HG03520 (cell line): Measurements from ENCODE around the gene GNAI3.

Source experiments
- ATAC-seq: cut with Tn5 transposase; IDR thresholded peaks from one replicate; pipeline ENCODE4 v1.9.1; 2021; ENCODE audit warnings: mild to moderate bottlenecking, moderate library complexity; ENCODE audit not compliant: unreplicated experiment

Gene GNAI3

DNA sequence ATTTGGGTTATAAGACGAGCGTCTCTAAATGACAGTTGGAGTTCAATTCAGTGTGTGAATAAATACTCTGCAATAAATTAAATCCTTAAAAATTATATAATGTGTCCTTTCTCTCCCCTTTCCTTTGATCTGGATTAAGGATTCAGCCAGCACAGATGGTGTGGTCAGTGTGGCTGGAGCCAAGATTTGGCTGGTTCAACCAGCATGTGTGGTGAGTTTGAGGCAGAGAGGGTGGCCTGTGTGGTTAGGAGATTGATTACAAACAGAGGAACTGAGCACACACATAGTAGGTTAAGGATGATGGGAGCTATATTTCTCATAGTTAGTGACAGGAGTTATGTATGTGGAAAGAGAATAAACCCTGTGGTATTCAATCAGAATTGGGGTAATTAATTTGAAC, 24.7 kb upstream of the GNAI3 start:
- ATAC-seq = no peak

DNA sequence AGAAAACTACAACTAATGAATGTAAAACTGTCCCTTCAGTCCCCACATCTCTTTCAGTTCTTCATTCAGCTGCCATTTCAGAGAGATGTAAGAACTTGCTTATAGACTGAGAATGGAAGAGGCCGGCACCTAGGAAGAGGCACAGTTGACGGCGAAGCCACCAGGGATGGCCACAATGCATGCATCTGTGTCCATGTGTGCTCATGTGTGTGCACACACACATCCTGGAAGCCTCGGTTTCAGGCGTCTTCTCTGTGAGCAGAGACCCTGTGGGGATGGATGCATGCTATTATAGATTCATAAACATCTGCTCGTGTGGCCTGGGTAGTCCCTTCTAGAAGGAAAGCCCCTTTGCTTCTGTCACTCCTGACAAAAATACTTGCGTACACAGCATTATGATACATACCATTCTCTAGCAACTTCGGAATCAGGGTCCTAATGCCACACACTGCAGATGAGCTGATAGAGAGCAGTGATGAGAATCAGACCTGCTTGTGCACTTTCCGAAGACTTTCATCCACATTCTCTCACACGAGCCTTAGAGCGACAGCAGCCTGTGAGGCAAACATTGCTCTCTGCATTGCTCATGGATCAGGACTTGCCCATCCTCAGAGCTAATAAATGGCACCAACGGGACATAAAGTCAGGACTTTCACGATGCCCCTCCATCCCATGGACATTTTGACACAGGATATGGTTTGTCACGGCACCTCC, 21.2 kb upstream of the GNAI3 start:
- ATAC-seq = peak; percentile 47

DNA sequence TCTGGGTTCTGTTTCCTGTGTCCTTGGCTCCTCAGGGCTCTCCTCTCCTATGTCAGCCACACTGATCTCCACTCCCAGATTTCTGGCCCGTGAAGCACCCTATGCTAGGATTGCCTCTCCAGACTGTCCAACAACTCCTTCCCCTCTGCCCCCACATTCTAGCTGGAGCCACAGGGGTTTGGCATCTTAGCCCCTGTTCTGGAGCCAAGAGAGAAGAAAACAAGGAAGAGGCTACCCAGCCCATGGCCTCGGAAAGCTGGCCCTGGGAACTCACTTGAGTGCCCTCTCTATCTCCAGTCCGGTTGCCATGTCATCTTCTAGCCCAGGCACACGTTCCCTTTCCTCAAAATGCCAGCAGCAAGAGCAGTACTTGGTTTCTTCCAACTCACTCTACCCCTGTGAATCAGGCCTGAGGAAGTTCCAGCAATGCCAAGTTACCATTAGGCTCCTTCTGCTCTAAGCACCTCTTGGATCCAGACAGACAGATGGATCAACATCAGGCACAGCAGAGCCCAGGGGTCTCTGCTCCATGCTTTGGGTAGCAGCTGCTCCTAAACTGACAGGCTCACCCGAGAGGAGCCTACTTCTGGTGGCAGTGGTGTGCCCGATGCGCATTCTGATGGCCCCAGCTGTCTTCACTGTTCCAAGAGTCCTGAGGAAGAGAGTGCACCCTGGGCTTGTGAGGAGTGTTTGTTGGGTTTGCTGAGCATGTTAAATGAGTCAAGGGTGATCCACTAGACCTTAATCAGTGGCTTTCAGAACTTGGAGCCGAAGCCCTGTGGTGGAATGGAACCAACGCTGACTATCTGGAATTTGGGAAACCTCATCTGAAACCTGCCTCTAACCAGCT, 20.3 kb upstream of the GNAI3 start:
- no peak for ATAC-seq

DNA sequence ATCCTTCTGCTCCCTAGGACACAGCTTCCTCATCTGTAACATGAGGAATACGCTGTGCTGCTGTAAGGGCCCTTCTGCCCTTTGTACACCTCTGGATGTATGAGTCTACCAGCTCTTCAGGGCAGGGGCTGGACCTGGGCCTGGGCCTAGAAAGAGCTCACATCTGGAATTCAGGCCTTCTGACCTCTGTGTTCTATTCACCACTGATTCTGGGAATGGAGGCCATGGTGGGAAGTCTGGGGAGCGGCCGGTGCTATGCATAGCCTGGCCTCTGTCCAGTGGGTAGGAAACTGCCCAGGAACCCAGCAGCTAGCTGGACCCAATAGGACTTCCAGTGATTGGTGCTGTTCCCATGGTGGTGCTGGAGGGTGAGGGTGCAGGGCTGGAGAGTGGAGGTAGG, 19.7 kb upstream of the GNAI3 start:
- no peak for ATAC-seq

DNA sequence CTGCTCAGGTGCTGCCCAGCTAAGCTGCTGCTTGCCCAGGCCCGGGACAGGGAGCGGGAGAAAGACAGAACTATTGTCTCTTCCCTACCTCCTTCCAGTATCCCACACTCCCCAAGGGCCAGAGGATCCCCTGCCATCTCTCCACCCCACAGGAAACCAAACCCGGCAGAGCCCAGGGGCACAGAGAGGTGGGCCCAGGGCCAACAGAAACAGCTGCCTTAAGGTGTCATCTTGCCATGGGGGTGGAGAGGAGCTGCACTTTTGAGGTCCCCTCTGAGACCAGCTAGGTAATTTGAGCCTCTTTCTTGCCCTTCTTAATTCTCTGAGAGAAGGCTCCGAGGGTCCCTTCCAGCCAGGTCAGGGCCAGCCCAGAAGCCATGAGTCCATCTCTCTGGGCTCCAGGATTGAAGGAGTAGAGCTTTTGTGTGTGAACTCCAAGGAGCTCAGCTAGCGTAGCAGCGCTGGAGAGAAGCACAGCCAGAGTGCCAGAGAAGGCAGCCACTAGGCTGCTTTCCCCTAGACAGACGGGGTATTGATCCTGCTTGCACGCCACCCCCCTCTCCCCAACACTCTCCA, 18.4 kb upstream of the GNAI3 start:
- no peak for ATAC-seq

DNA sequence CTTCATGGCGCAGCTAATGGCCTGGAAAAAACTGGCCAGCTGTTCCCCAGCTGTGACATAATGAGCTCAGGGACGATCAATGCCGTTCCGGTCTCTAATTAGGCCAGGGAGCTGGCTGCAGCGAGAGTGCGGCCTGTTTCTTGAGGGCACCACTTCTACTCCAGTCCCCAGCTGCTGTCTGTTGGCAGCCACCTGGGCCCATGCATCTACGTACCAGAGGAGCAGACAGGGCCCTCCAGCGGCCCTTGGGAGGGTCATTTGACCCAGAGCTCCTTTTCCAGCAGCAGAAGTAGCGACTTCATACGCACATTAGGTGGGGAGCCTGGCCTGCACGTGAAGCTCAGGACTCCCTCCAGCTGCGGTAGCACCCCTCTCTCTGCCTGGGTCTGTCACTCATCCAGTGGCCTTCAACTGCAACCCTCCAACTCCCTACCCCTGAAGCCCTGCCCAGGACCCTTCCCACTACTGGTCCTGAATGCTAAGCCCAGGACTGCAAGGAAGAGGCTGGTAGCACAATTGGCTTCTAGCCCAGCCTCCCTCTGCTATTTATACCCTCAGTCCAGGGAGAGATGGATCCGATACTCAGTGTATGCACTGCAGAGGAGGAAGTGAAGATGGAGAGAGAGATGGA, 17.8 kb upstream of the GNAI3 start:
- ATAC-seq = no peak

DNA sequence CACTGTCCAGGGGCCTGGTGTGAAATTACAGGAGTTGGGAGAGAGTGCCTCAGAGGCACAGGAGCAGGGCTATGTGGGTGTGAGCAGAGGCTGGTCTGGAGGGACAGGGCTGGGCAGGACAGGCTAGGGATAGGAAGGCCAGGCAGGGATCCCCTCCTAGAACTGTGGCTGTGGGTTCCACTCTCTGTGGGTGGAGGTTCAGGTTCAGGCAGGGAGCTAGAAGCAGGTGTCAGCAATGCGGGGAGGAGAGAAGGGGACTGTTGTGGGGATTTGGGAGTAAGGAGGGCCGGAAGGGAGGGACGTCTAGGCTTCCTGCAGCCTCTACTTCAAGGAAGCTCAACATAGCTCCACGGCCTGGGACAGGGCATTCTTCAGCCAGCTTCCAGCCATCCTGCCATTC, 17.0 kb upstream of the GNAI3 start:
- no peak for ATAC-seq

DNA sequence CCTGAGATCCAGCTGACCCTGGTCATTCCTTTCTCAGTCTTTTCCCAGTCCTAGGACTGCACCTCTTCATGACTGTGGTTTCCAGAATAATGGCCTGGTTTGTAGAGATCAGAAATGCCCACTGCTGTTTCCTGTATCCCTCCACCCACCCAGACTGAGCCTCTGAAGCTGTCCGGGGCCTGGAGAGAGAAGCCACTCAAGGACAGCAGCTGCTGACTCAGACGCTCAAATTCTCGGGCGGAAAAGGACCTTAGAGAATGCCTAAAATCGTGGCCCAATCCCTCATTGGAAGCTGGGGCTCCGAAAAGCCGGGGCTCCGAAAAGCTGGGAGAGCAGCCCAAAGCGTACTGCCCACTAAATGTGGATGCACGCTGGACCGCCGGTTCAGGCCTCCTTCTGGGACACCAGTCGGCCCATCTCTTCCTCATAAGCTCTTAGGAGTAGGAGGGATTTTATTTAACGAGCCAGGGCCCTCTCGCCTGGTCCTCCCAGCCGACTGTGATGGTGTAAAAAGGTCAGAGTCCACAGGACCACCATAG, 16.5 kb upstream of the GNAI3 start:
- no peak for ATAC-seq

DNA sequence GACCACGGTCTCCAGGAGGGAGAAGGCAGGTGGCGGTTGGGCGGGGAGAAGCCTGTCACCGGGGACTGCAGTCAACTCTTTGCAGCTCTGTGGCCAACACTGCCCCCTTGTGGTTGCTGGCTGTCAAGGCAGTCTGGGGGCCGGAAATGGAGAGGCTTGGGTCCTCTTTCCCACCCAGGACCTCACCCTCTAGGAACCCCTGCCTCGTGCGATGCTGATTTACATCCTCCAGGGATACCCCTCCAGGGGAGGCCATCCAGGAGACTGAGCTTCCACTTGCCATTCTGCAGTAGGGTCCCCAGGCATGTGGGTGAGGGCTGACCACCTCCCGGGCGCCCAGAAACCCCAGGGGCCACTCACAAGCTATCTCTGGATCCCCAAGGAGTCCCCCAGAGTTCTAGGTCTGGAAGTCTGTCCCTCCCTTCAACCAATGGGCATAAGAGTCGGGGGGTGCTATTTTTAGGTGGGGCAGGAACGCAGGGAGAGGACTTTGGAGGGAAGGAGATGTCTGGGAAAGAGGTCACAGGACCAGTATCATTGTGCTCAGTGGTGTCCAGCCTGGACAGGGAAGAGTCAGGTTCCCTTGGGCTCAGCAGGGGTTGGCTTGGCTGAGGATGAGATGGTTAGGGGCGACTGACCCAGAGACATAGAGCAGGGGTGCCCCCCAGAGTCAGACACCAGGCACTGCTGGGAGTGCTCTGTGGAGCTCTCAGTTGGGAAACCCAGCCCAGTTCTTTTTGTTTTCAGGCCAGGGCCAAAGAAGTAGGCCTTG, 15.9 kb upstream of the GNAI3 start:
- no peak for ATAC-seq

DNA sequence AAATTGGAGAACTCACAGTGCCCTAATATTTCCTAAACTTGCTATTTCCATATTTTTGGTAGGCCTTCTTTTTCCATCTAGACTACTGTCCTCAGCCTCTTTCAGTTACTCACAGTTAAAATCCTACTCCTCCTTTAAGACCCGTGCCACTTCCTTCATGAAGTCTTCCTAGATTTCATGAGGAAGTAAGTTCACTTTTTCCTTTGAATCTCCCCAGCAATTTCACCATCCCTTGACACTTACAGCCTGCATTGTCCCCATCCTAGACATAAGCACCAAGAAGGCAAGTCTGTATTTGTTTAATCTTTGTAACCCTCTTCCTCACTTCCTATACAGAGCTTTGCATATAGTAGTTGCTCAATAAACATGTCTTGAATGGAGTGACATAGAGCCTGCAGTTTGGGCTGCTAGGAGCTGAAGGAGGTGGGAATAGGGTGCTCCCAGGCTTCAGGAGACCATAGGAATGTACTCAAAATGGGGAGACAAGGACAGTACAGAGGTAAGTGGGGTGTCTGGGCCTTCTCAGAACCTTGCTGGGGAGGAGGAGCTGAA, 14.0 kb upstream of the GNAI3 start:
- no peak for ATAC-seq

DNA sequence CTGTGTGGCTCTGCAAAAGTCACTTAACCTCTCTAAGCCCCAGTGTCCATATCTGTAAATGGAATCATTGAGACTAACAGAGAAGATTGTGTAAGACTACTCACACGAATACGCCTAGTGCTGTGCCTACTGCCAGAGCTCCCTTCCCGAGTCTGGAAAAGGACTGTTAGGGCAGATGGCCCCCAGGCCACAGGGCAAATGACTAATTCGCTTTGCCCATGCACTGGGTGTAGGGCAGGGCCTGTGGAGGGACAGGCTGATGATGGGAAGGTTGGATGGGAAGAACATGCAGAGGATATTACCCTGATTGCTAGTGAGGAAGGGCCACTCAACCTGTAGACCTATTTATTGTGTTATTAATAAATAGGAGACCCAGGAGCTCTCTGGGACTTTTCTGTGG, 12.9 kb upstream of the GNAI3 start:
- no peak for ATAC-seq

DNA sequence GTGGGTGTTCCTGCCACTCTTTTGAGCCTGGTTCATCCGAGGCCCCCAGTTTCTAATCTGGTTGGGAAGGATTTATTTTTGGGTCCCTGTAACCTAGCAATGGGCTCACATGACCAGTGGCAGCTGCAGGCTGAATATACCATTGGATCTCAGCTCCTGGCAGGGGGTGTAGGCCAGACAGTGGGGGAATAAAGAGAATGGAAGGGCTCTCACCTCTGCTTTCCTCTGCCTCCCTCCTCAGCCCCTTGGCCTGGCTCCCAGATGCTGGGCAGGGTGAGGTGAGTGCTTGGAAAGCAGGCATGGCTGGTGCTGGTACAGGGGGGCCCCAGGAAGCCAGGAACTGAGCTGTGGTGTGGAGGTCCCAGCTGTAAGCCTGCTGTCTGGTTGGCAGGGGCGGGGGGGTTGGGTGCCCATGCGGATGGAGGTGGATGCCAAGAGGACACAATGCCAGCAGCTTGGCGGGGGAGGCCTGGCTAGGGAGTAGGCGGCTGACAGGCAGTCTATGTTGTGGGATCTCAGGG, 12.4 kb upstream of the GNAI3 start:
- no peak for ATAC-seq

DNA sequence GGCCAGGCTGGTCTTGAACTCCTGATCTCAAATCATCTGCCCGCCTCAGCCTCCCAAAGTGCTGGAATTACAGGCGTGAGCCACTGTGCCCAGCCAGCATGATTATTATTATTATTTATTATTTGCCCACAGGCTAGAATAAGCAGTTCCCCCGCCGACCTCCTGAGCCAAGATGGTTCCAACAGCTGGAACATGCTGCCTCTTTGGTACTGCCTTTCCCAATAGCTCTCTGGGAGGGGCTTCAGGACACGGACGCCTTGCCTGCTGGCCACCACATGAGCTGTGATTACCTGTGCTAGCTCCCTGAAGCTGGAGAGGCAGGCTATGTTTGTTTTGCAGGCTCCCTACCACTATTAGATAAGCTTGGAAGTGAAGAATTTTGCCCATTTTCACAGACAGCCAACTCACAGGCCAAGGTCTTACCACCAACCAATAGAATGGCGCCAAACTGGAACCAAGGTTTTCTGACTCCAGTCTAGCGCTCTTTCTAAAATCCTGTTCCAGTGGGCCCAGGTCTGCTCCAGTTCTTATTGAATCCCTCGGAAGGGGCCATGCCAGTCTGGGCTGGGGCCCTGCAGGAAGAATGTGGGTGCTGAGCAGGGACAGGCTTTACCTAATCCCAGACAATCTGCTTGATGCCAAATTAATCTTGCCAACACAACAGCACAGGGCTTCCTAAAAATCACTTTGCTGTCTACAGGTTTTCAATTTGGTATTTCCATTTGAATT, 10.8 kb upstream of the GNAI3 start:
- ATAC-seq = no peak

DNA sequence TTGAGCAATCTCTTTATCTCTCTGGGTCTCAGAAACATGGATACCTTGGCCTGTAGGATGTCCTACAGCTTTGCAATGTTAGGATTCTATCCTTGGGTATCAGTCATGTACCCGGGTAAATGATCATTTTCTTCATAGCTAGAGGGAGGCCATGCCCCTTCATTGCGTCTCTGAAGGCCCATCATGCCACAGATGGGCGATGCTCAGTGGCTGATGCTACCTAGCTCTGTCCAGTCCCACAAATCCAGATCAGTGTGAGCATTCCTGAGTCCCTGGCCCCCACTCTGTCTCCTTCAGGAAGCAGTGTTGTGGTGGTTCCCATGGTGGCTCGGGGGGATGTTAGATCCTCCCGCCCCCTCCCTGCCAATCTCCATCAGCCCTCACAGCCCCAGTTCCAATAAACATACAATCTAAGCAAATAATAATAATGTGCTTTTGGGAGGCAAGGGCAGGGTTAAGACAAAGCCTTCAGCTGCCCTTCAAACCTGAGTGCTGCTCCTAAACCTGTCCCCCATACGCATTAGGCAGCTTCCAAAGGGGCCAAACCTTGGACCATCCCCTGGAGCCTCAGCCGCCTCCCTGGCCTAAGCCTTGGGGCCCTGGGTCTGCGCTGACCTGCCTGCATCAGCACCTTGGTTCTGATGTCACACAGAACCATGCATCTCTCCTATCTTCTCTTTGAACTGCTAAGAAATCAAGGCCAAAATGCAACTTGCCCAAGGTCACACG, 9.4 kb upstream of the GNAI3 start:
- ATAC-seq = no peak

DNA sequence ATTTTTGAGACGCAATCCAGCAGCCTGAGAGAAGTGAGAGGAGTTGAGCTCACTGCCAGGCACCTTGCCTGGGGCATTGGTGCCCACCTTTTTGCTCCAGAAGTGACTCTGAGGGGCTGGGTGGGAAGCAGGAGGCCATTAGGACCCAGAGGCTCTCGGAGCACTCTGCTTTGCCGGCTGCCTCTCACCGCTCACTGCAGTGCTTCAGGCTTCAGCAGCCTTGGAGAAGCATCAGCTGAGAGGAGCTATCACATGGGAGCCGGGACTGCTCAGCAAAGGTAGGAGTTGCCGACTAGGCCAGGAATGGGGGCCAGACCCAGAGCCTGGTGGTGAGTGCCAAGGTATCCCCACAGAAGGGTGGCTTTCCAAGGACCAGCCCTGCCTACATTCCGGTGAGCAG, 8.7 kb upstream of the GNAI3 start, which contains the start of gene GPR61:
Gene GPR61, plus strand, starts transcription at position 197 of the 400 bp plus-strand sequence. CDS start 3,151 bp downstream, outside the sequence.
- ATAC-seq = no peak

DNA sequence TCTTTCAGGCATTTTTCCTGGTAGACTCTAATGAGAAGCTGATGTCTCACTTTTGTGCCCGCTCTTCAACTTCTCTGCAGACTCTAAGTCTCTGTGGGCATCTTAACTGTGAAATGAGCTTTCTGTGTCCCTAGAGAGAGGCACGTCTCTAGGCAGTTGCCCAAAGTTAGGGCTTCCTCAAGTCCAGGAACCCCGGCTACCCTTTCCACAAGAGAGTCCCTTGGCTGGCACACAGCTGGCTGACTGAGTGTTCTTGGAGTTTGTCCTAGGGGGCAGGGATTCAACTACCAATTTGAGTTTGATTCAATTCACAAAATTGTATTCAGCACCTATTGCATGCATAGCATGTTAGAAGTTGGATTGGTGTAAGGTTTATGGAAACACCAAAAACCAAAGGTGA, 7.3 kb upstream of the GNAI3 start:
- no peak for ATAC-seq

DNA sequence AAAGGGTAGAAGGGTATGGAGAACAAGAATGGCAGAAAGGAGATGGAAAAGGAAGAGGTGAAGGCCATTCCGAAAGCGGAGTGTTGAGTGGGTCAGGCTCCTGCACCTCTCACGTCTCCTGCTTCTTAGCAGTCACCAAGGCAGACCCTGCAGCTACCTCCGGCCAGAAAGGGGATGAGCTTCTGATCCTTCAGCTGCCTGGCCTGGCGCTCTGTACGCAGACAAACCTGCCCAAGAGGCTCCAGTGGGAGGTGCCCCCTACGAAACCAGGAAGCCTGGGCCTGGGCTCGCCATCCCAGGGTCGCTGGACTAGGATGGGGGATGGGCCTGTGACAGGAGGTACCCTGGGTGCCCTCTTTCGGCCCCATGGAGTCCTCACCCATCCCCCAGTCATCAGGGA, 5.8 kb upstream of the GNAI3 start:
- no peak for ATAC-seq

DNA sequence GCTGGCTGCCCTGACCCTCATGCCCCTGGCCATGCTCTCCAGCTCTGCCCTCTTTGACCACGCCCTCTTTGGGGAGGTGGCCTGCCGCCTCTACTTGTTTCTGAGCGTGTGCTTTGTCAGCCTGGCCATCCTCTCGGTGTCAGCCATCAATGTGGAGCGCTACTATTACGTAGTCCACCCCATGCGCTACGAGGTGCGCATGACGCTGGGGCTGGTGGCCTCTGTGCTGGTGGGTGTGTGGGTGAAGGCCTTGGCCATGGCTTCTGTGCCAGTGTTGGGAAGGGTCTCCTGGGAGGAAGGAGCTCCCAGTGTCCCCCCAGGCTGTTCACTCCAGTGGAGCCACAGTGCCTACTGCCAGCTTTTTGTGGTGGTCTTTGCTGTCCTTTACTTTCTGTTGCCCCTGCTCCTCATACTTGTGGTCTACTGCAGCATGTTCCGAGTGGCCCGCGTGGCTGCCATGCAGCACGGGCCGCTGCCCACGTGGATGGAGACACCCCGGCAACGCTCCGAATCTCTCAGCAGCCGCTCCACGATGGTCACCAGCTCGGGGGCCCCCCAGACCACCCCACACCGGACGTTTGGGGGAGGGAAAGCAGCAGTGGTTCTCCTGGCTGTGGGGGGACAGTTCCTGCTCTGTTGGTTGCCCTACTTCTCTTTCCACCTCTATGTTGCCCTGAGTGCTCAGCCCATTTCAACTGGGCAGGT, 5.0 kb upstream of the GNAI3 start:
- no peak for ATAC-seq
